ENCODE data around the gene SORCS2.

DNA sequence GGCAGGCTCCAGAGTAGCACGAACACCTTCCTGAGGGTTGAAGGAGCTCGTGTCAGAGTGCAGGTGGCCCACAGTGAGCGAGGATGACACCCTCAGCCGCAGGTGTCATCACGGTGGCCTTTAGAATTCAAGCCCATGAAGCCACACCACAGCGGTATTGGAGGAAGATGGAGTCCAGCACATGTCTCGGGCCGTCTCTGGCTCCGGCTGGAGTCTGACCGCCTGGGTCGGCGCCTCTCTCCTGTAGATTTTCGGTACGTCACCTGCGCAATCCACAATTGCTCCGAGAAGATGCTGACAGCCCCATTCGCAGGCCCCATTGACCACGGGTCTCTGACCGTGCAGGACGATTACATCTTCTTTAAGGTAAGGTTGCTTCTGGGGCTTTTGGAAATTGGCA is 471.8 kb downstream of the SORCS2 start:
- TF ChIP-seq, protein P1, sequence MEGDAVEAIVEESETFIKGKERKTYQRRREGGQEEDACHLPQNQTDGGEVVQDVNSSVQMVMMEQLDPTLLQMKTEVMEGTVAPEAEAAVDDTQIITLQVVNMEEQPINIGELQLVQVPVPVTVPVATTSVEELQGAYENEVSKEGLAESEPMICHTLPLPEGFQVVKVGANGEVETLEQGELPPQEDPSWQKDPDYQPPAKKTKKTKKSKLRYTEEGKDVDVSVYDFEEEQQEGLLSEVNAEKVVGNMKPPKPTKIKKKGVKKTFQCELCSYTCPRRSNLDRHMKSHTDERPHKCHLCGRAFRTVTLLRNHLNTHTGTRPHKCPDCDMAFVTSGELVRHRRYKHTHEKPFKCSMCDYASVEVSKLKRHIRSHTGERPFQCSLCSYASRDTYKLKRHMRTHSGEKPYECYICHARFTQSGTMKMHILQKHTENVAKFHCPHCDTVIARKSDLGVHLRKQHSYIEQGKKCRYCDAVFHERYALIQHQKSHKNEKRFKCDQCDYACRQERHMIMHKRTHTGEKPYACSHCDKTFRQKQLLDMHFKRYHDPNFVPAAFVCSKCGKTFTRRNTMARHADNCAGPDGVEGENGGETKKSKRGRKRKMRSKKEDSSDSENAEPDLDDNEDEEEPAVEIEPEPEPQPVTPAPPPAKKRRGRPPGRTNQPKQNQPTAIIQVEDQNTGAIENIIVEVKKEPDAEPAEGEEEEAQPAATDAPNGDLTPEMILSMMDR (conservative IDR thresholded peaks at IDR 0.05; ENCODE audit: low read depth, low read length) = no peak
- no peak for TF ChIP-seq EZH2 (IDR thresholded peaks at IDR 0.05; ENCODE audit: borderline replicate concordance, low read depth, low read length, poor library complexity, severe bottlenecking)

Measured in A673 (cell line).